ENCODE data around the gene LHX3.
"Not testable (repeated sequence)": the region's sequence is repeated elsewhere in the genome, so short reads cannot be mapped to it uniquely, and the experiment has no call there.

The LHX3 gene

GRCh38 chr9:136241542-136241941, 36.6 kb upstream of the LHX3 start:
- TF ChIP-seq CTCF (IDR thresholded peaks at IDR 0.05; ENCODE audit: control insufficient read depth, insufficient read depth, low read depth, low read length, missing control alignments) = no peak
- no peak for DNase-seq (ENCODE audit: low read depth)
- no peak overlapping the region for H3K4me3 ChIP-seq (ENCODE audit: control insufficient read depth, low read depth, low read length)

GRCh38 chr9:136240941-136241340, 36.0 kb upstream of the LHX3 start:
- DNase-seq (ENCODE audit: low read depth) = no peak
- no peak overlapping the region for H3K4me3 ChIP-seq (ENCODE audit: control insufficient read depth, low read depth, low read length)
- no peak for TF ChIP-seq CTCF (IDR thresholded peaks at IDR 0.05; ENCODE audit: control insufficient read depth, insufficient read depth, low read depth, low read length, missing control alignments)

GRCh38 chr9:136239983-136240330, 35.0 kb upstream of the LHX3 start:
- TF ChIP-seq CTCF (IDR thresholded peaks at IDR 0.05; ENCODE audit: control insufficient read depth, insufficient read depth, low read depth, low read length, missing control alignments) = no peak
- no peak for DNase-seq (ENCODE audit: low read depth)
- no peak overlapping the region for H3K4me3 ChIP-seq (ENCODE audit: control insufficient read depth, low read depth, low read length)

GRCh38 chr9:136239135-136239982, 34.4 kb upstream of the LHX3 start:
- no peak for TF ChIP-seq CTCF (IDR thresholded peaks at IDR 0.05; ENCODE audit: control insufficient read depth, insufficient read depth, low read depth, low read length, missing control alignments)
- no peak overlapping the region for H3K4me3 ChIP-seq (ENCODE audit: control insufficient read depth, low read depth, low read length)
- no peak for DNase-seq (ENCODE audit: low read depth)

GRCh38 chr9:136238342-136238732, 33.4 kb upstream of the LHX3 start:
- no peak for TF ChIP-seq CTCF (IDR thresholded peaks at IDR 0.05; ENCODE audit: control insufficient read depth, insufficient read depth, low read depth, low read length, missing control alignments)
- DNase-seq (ENCODE audit: low read depth) = no peak
- H3K4me3 ChIP-seq (ENCODE audit: control insufficient read depth, low read depth, low read length) = no peak overlapping the region

- TF ChIP-seq CTCF (IDR thresholded peaks at IDR 0.05; ENCODE audit: control insufficient read depth, insufficient read depth, low read depth, low read length, missing control alignments) = no peak
- no peak overlapping the region for H3K4me3 ChIP-seq (ENCODE audit: control insufficient read depth, low read depth, low read length)
- DNase-seq (ENCODE audit: low read depth) = no peak
These were observed 32.8 kb upstream of the LHX3 start for GRCh38 chr9:136237486-136238341.

- not testable (repeated sequence) for H3K4me3 ChIP-seq (ENCODE audit: control insufficient read depth, low read depth, low read length); DNase-seq (ENCODE audit: low read depth)
These were observed 31.8 kb upstream of the LHX3 start for GRCh38 chr9:136236471-136237410.

Data from AG09309 (cell line).